HG02943 (cell line): ENCODE data around the gene AKNAD1.
"Not testable (repeated sequence)": the region's sequence is repeated elsewhere in the genome, so short reads cannot be mapped to it uniquely, and the experiment has no call there.

ENCODE experiments used
- ATAC-seq: cut with Tn5 transposase; IDR thresholded peaks from one replicate; pipeline ENCODE4 v1.9.1; 2021; ENCODE audit warnings: mild to moderate bottlenecking, low read depth, moderate library complexity; ENCODE audit not compliant: unreplicated experiment

Gene AKNAD1, protein sequence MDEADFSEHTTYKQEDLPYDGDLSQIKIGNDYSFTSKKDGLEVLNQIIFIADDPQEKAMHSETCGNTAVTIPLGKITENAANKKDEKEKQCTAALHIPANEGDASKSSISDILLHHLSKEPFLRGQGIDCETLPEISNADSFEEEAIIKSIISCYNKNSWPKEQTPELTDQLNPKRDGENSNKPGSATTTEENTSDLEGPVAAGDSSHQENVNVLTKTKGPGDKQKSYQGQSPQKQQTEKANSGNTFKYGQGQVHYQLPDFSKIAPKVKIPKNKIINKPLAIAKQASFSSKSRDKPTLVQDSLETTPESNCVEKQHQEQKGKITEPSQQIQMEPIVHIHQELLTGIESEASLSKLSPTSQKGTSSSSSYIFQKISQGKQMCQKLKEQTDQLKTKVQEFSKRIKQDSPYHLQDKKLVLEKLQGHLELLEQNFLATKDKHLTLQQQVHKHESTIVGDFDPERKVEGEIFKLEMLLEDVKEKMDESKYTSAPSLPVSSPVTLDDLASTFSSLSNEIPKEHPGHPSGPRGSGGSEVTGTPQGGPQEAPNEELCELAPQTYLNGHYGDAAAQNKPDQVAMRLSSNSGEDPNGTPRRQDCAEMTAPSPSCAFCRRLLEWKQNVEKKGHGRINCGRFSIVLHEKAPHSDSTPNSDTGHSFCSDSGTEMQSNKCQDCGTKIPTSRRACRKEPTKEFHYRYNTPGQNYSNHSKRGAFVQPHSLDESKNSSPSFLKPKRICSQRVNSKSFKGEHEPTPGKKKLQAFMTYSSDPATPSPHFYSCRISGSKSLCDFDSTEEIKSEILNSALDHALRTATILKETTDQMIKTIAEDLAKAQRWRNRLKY

DNA sequence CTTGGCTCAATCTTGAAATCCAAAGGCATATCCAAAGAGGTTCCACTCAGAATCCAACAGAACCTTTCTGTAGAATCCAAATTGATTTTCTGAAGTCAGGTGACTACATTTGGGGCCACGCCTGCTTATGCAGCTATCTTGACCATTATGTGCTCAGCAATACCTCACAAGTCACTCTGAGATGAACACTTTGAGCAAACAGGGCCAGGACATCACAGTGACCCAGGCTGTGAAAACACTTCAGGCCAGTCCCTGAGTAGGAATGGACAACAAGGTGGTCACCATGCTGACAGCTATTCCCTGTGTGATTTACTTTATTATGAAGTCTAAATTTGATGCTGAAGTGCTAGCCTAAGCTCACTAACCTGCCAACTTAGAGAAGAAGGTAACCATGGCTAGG is at the start of gene AKNAD1:
TSS of gene AKNAD1 (minus strand) at position 101 of the 400 bp plus-strand sequence. CDS start 4,430 bp downstream, outside the sequence.
- ATAC-seq = no peak

DNA sequence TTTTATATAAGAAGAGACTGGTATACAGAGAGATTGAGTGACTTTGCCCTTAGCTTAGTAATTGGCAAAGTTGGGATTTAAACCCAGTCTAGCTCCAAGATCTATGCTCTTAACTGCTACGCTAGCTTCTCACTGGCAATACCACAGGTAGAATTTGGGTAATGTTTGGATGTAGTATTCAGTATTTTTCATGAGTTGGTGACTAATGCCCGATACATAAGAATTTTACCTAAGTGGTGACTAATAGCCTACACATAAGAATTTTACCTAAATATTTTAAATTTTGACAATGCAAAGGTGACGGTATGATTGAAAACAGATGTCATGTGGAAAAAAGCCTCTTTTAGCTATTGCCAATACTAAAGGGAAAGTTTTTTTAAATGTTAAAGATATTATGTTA is 44.2 kb upstream of the AKNAD1 start:
- no peak for ATAC-seq

DNA sequence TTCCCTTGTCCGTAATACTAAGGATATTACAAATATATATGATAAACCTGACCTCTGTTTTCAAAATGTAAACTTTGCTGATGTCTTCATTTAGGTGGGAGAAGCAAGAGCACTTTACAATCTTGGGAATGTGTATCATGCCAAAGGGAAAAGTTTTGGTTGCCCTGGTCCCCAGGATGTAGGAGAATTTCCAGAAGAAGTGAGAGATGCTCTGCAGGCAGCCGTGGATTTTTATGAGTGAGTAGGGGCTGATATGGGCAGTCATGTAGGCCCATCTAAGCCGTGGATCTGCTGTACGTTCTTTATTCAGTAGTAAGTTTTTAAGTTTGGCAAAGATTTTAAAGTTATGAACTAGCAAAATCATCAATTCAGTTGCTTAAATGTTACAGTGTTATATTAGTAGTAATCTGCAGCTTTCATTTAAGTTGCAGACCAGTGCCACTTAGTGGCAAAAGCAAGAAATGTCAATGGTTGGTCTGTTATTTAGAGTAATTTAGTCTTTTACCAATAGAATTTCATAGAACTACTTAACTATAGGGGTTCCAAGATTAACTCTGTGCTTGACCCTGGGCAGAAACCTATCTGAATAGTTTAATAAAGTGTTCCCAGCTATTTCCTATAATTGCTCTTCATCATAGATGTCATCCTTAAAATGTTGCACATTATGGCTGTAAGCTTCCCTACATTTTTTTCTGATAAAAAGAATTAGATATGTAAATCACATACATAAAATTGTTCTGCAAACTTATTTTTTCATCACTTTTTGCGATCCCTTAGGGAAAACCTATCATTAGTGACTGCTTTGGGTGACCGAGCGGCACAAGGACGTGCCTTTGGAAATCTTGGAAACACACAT is 41.2 kb upstream of the AKNAD1 start:
- ATAC-seq = no peak

DNA sequence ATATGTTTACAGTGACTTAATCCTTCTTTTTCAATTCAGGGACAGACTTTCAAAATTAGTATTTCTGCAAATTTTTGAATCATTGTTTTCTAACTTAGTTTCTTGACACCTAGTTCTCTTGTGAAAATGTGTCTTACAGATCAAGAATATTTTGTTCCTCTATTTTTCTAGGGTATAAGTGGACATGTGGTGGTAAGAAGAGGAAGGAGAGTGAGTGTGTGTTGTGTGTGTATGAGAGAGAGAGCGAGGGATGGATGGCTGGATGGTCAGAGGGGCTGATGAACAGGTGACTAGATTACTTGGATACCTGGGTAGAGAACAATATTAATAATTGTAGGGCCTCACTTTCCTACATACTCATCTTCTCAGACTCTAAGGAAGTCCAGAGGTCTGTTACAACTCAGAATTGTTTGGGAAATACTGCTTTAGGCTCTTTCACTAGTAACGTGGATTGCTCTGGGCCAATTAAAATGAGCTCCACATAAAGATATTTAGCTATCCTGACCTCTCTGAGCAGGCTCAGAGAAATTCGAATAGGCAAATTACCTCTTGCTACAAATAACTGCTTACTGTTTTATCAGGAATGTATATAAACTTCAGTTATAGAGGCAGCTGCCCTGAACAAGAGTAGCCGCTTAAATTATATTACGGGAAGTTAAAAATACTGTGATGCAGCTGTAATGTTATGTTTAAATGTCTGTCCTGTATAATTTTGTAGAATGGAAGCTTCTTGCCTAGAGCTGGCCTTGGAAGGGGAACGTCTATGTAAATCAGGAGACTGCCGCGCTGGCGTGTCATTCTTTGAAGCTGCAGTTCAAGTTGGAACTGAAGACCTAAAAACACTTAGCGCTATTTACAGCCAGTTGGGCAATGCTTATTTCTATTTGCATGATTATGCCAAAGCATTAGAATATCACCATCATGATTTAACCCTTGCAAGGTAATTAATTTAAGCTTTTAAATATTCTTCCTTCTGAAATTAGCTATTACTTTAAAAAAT is 39.6 kb upstream of the AKNAD1 start:
- no peak for ATAC-seq

DNA sequence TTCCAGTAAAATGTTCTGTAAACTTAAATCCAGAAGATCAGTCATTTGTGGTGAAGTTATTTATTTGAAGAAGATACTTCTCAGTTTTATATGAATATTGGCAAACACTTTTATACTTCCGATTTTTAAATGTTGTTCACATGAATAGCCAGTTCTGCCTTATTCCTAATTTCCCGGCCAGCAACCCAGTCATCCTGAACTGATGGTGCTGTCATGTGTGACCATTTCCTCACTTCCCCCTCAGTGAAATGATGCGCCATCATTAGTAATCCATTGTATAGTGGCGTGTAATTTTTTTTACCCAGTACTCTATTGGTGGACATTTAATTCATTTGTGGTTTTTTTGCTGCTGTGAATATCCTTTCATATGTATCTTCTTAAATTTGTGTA is 36.2 kb upstream of the AKNAD1 start:
- ATAC-seq = no peak

DNA sequence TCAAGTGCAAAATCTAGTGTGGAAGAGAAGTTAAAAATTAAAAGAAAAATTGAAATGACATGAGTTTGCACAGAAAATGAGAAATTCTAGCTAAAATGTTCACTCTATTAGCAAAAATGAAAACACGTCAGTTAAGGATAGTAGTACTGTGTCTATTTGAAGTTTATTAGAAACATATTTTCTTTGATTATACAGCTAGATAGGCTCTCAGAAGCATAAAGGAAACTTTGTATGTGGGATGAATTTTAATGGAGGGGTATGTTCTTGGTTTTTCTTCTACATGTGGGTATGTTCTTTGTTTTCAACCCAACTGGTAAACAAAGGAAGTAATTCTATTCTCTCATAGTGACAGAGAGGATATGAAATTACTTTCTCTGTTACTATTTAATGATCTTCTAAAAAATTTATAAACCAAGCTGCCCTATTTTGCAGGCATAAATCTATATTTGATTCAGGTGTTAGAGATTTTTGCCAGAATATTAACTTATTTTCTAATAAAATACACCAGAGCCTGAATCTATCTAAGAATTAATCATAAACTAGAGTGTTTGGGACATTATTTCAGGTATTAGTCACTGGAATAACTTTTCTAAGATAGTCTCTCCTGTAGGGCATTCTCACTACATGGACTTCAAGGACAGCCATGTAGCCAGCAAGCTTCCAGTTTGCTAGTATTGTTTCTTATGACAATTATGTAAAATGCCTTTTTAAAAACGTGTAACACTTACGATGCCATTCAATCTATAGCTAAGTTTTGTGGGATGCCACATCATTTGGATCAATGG is 35.7 kb upstream of the AKNAD1 start:
- ATAC-seq = no peak

DNA sequence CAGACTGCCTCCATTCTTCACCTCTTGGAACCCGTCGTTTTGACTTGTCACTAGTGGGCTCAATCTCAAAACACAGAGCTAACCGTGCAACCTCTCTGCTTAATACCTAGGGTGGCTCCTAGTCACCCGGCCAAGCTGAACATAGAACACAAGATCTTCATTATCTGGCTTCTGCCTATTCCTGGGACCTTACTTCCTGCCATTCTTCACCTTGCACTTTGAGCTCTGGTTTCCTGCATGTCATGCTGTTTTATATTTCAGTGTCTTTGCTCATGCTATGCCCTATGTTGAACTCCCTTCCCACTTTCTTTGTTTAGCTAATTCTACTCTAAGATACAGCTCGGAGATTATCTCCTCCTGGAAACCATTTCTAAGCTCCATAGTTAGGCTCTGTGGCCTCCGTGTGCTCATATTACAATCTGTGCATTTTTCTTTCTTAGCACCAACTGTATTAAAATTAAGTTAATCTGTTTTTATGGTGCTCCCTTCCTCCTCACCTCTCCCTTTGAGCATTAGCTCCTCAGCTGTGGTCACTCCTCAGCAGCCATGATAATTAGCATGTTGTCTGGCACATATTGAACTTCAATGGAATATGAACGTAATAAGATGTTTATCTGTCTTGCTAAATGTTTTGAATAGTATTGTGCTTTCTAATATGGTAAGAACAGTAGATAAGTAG is 33.0 kb upstream of the AKNAD1 start:
- no peak for ATAC-seq

DNA sequence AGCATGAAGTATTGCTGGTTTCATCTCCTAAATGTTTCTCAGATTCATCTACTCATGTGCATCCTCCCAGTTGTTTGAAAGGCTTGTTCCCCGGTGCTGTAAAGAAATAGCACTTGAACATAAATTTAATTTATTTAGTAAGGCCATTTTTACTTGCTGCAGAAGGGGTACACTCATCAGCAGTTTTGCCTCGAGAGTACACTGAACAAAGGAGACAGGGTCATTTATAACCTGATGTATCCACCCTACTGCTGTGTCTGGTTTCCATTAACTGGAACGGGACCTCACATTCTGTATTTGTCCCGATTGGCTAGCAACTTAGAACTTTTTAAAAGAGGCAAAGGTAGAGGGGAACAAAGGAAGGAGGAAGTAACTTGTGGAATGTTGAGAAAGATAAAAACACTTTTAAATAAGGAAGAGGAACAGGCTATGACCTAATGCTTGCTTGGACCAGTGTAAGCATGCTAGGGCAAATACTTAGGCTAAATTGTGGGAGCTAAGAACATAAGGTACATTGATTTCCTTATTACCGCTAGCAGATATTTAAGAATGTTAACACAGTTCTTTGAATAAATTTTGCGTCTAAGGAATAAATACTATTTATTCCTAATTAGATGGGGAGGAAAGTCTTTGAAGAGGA is 32.2 kb upstream of the AKNAD1 start:
- ATAC-seq = not testable (repeated sequence)

DNA sequence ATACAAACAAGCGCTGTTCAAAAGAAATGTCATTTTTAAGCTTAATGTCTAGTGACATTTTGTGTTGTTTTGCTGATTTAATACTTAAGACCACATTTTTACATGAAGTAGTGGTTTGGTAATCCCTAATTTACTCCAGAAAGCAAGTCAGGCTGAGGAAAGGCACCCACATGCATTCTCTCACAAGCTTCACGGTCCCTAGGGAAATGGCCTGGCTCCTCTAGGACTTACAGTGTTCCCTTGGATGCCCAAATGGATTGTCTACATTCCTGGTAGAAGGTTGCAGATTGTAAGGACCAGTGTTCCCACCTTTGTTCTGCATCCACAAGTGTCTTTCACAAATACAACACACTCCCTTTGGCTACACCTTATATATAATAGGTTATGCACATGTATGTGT is 29.4 kb upstream of the AKNAD1 start:
- ATAC-seq = no peak

DNA sequence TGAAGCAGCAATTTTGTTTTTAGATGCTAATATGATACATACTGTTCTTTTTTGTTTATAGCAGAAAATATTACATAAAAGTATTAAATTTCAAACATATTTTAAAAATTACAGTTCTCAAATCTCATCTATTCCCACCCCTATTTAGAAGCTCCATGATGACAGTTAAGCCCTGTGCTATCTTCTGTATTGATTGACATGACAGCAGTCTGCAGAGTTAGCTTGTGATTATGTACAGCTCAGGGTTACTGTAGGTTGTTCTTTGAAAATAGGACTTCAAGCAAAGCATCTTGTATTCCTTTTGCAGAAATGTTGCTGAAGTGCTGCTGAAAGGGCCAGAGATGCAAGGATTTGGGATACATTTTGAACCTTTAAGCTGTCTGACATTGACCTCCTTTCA is 28.1 kb upstream of the AKNAD1 start:
- ATAC-seq = no peak

DNA sequence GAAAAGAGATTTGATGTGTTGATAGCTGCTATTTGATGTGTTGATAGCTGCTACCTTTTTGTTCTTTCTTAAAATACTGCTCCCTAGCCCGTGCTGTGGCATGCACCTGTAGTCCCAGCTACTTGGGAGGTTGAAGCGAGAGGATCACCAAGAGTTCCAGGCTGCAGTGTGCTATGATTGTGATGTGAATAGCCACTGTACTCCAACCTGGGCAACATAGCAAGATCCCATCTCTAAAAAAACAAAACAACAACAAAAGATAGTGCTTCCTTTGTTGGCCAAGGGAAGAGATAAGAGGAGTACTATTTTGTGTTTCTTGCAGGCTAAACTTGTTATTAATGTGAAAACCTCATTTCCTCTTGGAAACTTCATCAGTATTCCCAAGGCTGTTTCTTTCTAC is 25.9 kb upstream of the AKNAD1 start:
- no peak for ATAC-seq

DNA sequence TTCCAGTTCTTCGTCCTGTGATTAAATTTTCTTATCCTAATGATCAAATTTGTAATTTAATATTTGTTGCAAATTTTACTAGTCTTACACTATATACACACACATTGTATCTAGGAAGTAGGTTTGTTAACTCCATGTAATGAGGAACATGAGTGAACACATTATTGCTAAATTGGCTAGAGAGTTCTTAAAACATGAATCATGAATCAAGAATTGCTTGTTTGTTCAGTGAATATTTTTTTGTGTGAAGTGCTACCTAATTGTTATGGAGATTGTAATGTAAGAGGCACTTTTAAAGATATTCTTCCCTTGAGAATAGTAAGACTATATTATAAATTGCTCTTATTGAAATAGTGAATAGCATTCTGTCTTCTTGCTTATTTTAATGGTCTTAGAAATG is 24.5 kb upstream of the AKNAD1 start:
- no peak for ATAC-seq

DNA sequence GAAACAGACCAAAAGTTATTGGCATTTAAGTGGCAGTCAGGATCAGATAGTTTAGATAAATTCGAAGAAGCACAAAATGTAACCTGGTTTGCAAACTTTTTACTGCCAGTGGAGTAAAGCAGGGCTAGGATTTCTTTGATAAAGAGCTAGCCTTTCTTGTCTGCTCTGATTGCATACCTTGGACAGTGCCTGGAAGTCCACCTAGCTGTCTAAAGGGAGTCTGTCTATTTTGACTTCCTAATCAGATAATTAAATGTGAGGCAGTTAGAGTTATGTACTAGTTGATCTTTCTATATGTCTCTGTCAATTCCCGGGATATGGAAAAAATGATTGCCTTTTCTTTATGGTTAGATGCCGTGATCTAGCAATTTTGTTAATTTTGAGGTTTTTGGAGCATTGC is 24.0 kb upstream of the AKNAD1 start:
- ATAC-seq = no peak

DNA sequence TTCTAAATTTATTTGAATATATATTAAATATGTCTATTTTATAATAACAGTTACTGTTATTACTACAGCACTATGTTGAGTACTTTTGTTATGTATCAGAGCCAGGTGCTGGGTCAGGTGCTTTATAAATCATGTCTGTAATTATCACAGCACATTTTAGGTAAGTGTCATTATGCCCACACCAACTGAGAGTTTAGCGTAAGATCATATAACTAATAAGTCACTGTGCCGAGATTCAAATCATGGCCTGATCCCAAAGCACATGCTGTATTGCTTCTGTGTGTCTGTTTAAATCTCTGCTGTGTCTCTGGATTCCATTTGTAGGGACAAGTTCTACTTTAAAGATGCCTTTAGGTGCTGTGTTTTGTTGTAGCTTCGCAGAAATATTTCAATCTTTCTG is 21.8 kb upstream of the AKNAD1 start:
- ATAC-seq = no peak

DNA sequence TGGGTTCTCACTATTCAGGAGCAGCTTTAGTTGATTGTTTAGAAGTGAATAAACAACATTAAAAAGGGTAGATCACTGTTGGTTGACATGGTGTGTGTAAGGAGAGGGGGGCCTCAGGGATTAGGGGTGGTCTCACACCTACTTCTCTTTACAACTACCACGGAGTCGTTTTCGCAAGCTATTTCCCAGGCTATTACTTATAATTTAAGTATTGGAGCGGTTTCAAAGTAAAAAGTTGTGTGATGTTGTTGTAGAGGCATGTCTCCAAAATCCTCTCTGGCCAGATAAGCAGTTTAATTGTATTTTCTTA is 21.2 kb upstream of the AKNAD1 start:
- ATAC-seq = no peak

DNA sequence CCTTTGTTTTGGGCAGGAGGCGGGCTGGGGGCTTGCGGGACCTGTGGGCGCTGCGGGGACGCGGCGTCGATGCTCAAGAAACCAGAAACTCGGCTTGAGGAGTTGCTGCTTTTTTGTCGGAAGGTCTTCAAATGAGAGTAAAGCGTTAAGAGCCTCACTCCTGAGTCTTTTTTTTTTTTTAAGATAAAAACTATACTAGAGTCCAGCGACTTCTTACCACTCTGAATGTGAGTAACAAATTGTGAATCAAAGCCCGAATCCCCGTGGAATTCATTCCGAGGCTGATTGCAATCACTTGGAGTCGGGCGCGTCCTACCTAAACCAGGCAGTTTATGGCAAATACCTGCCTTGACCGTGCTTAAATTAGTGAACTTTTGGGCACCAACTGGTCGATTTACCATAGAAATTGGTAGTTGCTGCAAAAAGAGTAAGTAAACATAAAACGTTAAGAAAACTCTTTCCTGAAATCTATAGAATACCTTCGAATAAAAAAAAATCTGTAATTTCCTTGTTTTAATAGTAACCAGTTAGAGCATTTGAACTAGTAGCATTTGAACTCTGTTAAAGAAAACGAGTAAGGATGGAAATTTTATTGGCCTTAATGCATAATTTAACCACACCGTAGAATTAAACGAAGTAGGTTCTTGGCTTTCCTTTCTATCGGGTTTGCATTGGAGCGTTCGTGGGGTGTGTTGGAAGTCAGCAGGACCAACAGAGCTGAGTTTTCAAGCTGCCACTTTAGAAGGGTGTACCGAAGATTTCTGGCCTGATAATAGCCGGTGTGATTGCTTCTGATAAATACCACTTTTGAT is 20.7 kb upstream of the AKNAD1 start:
- peak; percentile 3 for ATAC-seq

DNA sequence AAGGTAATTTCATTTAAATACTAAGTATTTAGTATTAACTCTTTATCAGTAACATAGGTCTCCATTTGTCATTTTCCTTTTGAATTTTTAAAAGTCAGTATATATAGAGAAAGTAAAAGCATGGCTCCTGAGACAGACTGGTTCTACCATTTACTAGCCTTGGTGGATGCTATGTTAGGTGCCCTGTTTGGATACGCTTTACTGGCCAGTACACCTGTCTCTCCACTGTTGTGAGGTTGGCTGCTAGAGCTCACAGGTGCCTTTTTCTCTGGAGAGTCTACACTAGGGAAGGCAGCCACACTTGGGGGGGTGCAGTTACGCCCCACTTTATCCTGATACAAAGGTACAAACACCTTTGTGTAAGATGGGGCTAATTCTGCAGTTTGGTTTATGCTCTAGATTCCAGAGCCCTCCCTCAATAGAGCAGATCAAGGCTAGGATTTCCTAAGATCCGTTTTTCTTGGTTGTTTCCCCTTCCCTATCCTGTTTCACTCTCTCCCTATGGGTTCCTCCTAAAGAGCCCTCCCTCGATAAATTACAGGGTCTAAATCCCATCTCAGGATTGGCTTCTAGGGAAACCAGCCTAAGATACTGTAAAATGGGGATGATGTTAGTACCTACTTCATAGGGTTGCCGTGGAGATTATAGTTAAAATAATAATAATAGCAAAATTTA is 14.3 kb upstream of the AKNAD1 start:
- no peak for ATAC-seq
